Stimulated activated CD8-positive, alpha-beta memory T cell treated with anti-CD3 and anti-CD28 coated beads, Interleukin-12 subunit alpha, Interleukin-12 subunit beta, amount 100 ng/mL, for 1 hour (primary cell): Measurements from ENCODE around the gene USP22.
"Not testable (repeated sequence)": the region's sequence is repeated elsewhere in the genome, so short reads cannot be mapped to it uniquely, and the experiment has no call there.

ENCODE experiments used
- DNase-seq: peaks from one replicate; pipeline ENCODE4 v3.0.0-alpha.2; 2020; ENCODE audit warnings: low read depth

Gene USP22

GRCh38 chr17:20987511-20987910 is 55.3 kb downstream of the USP22 start:
- no peak for DNase-seq

- no peak for DNase-seq
These were observed 55.9 kb downstream of the USP22 start for GRCh38 chr17:20986767-20987510.

- DNase-seq = no peak
These were observed 59.5 kb downstream of the USP22 start for GRCh38 chr17:20983359-20983637.

- no peak for DNase-seq
These were observed 60.0 kb downstream of the USP22 start for GRCh38 chr17:20982589-20983358.

GRCh38 chr17:20981046-20981920 is 61.5 kb downstream of the USP22 start:
- DNase-seq = no peak

- DNase-seq = no peak
These were observed 63.1 kb downstream of the USP22 start for GRCh38 chr17:20979792-20980083.

DNA sequence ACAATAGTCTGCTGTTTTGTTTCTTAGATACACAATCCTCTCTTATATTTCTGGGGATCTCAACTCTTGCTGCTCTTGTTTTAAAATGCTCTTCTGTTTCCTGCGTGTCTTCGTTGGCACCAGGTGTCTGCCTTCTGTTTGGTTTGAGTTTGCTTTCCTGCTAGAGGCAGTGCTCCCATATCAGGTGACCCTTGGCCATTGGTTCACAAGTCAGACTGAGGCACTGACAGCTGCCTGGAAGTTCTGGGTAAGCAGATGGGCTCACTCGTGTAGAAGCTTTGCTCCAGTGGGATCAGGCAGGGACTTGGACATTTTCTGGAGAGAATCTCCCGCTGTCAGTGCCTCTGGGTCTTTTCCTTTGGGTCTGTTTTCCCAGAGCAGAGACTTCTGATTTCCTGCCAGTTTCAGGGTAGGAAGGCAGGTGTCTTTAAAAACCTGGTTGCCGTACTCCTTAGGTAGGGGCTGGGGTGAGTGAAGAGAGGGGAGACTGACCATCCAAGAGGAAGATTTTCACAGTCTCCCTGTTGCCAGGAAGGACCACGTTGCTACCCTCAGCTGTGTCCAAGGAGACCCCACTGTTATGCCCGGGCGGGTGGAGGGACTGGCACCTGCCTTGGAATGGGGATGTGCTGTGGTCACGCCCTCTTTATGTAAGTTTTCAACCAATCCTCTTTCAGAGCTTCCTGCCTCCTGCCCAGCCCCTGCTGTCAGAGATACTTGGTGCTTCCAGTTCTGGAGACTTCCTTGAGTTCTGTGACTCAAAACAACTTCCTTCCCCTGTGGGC is 63.6 kb downstream of the USP22 start:
- DNase-seq = not testable (repeated sequence)

GRCh38 chr17:20977609-20978253 is 65.1 kb downstream of the USP22 start:
- DNase-seq = not testable (repeated sequence)

DNA sequence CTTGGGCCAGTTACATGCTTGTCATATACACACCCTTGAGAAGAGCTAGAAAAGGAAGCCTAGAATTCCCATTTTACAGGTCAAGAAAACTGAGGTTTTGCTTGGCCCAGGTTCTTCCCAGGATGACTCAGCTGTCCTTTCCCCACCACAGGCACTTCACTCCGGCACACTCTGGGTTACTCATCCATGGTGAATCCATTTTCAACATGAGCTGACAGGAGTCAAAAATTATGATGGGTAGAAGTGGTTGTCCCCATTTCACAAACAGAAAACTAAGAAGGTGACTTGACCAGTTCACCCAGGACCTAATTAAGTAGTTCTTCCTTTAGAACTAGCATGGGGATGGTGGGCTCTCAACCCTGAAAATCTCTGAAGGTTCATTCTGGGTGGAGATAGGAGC is 67.2 kb downstream of the USP22 start:
- DNase-seq = no peak

- DNase-seq = no peak
These were observed 72.5 kb downstream of the USP22 start for GRCh38 chr17:20970329-20970728.

DNA sequence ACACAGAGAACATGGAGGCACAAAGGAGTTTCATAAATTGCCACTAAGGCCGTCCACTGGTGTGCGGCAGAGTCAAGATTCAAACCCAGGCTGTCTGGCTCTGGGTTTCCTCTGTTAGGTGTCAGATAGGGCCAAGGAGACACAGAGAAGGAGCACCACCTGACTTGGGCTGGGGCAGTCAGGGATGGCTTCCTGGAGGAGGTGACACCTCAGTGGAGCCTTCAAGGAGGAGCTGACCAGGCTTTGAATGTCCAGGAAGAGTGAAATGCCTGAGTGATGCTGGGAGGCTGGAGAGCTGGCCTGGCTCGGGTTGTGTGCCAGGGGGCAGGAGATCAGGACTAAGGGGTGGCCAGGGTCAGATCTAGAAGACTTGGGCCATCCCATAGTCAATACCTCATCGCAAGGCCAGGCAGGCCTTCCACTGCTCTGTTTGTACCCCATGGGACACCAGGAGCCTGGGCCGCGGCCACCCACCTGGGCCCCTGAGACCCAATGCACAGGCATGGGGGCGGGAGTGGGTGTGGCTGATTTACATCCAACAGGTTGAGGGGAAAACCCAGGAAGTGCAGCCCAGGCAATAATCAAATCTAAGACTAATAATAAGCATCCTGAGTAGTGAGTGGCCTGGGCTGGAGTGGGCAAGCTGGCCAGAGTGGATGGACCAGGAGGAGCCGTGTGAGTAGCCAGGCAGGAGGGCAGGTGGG is 73.7 kb downstream of the USP22 start:
- no peak for DNase-seq

GRCh38 chr17:20967776-20968175 is 75.0 kb downstream of the USP22 start:
- no peak for DNase-seq

DNA sequence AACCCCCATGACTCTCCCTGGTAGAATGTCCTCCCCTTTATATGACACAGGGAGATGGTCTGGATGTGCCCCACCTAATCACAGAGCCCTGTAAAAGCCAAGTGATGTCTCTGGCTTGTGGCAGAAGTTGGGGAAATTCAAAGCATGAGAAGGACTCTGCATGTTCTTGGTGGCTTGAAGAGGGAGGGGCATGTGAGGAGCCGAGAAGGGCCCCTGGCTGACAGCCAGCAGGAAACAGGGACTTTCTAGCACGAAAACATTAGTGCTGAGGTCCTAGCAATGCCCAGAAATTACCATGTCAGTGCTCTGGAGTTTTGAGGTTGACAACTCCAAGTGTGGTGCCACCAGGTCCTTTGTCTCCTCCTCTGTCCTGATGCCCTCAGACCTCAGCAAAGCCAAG is 75.9 kb downstream of the USP22 start:
- no peak for DNase-seq

DNA sequence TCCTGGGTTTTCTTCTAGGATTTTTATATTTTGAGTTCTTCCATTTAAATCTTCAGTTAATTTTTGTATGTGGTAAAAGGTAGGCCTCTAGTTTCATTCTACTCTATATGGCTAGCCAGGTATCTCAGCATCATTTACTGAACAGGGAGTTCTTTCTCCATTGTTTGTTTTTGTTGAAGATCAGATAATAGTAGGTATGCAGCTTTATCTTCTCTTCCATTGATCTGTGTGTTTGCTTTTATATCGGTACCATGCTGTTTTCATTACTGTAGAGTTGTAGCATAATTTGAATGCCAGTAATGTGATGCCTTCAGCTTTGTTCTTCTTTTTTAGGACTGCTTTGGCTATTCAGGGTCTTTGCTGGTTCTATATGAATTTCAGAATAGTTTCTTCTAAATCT is 77.3 kb downstream of the USP22 start:
- DNase-seq = no peak

DNA sequence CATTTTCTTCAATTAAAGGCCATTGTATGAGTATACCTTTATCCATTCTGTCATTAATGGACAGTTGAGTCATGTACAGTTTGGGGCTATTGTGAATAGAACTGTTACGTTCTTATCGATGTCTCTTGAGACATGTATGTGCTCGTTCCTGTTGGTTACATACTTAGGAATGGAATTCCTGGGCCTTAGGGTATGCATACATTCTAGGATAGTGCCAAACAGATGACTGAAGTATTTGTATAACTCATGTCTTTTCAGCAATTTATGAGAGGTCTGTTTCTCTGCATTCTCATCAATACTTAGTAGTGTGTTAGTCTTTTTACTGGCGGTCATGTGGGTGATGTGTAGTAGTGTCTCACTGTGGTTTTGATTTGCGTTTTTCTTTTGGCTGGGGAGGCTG is 81.2 kb downstream of the USP22 start:
- no peak for DNase-seq

- no peak for DNase-seq
These were observed 81.9 kb downstream of the USP22 start for GRCh38 chr17:20960871-20961270.

GRCh38 chr17:20955427-20956323 is 87.1 kb downstream of the USP22 start:
- no peak for DNase-seq

- no peak for DNase-seq
These were observed 88.0 kb downstream of the USP22 start for GRCh38 chr17:20954794-20955193.

DNA sequence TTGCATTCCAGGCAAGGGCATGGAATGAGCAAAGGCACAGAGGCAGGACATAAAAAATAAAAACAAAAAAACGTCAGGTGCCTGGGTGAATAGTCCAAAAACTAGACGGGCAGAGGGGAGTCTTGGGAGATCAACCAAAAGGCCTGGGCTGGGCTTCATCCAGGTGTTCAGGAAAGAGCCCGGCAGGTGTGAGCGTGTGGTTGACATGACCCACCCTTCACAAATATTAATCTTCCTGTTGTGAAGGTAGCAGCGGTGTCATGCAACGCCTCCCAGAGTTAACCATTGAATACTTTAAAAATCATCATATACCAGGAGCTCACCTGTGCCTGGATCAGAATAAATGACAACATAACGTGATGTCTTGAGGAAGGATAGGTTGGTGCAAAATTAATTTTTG is 90.6 kb downstream of the USP22 start:
- DNase-seq = no peak
